GM18499 (cell line): ENCODE results near the gene ADCY4.

Experiments used
- ATAC-seq: cut with Tn5 transposase; IDR thresholded peaks from one replicate; pipeline ENCODE4 v1.9.1; 2021; ENCODE audit warnings: moderate number of reproducible peaks; ENCODE audit not compliant: insufficient read depth, unreplicated experiment

The ADCY4 gene

DNA sequence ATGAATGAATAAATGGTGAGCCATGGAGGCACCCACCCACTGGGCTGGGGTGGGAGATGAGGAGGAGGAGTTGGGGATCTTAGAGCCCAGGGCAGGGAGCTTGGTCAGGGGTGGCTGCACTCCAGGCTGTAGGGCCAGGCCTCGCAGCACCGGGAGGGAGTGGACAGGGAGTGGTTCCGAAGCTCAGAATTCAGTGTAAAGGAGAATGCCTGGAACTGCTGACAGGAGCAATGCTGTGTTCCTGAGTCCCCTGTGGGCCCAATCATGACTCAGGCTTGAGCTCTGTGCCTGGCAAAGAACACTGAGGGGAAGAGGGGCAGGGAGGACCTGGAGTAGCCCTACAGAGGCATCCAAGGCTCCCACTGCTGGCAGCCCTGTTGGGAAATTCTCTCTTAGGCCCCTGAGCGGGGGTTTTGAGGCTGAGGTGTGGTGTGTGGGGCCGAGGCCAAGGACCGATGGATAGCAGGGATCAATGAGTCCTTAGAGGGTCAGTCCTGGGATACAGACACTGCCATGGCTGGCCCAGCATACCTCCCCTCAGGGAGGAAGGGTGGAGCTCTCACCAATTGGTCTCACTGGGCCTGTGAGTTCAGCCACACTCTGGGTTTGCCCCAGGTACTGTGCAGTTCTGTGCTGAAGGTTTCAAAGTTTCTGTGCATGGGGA is 53.9 kb downstream of the ADCY4 start:
- no peak for ATAC-seq

DNA sequence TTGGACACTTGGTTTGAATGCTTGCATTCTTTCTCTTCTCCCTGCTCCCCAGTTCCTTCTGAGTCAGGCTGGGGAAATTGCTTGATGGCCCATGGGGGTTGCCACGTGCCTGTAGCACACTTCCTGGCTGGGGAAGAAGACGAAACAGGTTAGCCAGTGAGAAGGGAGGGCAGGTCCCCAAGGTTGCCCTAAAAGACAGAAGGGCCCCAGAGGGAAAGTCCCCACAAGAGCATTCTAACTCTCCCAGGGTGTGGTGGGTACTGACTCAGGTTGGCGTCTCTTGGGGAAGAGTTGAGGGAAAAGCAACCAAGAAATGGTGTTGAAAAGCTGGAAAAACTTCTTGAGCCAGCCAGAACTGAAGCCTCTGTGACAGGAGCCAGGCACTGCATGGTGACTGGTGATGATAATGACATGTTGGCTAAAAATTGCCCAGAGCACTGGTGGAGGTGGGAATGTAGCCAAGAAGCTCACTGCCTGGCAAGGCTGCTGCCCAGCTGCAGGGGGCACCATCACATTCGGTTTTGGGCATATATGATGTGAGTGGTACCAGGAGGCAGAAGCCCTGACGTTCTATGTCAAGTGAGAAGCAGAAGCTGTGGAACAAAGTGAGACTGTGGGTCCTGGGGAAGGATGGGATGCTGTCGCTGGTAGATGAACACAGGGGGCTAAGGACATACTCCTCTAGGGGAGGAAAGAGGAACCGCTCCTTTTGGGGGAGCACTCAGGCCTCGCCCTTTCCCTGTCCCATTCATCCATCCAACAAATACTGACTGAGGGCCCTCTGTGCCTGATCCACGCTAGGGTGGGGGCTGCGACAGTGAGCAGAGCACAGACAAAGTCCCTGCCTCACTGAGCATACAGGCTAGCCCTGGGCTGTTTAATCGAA is 55.3 kb downstream of the ADCY4 start:
- no peak for ATAC-seq

DNA sequence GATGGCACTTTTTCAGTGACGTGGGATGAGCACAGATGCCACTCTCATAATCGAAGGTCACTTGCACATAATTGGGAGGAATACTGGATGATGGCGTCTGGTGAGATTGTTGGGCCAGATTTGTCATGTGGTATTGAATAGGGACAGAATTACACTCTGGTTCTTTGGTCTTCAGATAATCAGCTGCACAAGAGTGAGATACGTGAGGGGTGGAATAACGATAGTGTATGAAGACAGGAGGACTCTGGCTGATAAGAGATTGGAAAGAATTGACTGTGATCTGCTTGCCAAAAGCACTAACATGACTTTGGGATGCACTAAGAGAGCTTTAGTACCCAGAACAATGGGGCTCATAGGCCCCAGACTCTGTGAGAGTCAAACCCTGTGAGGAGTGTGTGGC is 56.4 kb downstream of the ADCY4 start:
- no peak for ATAC-seq

DNA sequence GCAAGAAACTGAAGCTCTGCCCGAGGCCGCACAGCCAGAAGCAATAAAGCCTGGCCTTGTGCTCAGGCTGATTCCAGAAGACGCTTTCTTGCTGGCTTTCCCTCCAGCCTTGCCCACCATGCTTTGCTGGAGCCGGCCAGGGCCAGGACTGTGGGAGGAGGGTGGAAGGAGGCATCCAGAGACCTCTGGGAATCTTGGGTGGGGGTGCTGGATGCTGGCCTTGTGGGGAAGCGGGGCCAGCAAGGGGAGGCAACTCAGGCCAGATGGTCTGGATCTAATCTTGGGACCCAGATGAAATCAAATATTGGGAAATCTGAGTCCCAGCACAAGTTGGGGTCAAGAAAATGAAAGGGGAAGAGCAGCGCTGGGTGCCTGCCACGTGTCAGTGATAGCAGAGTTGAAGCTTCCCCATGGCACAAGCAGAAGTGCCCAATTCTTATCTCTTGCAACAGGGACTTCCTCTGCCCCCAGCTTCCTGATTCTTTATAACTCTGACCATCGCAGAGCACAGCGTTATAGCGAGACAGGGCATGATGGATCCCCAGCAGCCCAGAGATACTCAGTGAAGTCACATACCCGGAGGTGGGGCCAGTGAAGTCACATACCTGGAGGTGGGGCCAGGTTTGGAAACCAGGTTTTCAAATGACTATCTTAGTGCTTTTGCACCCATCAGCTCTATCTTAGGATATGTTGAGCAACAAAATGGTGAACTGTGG is 57.1 kb downstream of the ADCY4 start:
- no peak for ATAC-seq

DNA sequence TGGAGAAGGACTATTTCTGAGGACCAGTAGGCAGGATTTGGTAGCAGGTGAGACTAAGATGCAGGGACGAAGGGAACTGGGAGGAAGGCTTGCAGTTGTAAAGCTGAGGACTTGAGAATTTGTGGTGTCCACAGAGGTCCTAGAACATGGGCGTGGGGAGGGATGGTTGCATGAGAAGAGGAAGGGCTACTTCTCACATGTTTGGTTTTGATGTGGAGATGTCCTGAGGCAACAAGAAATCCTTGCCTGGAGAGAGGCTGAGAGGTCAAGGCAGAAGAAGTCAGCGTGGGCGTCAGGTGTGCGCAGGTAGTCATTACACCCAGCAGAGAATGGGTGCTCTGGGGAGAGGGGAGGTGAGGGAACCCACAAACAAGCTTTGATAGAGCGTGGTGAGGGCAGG is 57.8 kb downstream of the ADCY4 start:
- ATAC-seq, result no peak

DNA sequence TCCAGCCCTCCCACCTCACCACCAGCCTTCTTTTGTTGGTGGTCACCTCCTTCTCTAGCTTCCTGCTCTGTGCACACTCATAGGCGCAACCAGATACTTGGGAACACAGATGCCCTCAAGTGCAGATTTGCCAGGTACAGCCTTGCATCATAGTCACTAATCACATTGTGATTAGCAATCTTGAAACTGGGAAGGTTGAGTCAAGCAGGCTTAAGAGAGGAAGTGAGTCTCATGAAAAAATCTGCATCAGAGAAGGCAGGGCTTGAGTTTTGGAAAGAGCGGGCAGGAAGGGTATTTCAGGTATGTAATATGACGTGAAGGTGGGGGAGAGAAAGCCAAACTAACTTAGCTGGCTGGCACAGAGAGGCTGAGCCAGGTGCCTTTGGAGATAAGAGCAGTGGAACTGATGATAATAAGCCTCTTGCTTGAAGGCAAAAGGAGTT is 60.7 kb downstream of the ADCY4 start:
- ATAC-seq, result peak; percentile 53

DNA sequence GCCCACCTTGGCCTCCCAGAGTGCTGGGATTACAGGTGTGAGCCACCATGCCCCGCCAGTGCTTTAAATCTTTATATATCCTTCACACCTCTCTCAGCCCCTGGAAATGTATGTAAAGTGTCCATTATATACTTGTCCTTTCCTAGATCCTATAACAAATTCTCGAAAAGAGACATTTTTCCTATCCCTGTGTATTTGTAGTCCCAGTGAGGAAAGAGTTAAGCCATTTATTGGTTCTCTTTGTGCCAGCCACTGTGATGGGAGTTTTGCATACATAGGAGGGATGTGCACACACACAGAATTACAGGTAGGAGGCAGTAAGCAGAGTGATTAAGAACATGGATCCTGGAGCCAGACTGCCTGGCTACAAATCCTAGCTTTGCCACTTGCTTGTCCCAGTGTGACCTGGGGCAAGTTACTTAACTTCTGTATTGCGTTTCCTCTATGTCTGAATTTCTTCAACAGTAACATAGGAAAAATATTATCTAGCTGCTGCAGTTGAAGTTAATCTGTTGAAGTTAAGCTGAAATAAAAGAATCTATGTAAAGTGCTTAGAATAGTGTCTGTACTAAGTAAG is 61.4 kb downstream of the ADCY4 start:
- no peak for ATAC-seq

DNA sequence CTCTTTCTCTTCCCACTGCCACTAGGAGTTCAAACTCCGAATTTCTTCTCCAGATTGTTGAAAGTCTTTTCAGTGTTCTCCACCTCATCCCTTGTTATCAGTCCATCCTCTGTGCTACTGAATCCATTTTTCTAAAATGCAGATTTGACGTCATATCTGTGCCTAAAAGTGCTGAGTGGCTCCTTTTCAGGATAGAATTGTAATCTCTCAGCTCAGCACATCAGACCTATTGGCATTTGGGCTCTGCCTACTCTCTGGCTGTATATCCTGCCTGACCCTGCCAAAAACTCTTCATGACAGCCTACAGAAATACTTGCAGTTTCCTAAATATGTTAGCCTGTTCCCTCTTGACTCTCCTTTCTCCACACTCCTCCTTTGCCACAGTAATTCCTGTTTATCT is 62.4 kb downstream of the ADCY4 start:
- ATAC-seq, result no peak

DNA sequence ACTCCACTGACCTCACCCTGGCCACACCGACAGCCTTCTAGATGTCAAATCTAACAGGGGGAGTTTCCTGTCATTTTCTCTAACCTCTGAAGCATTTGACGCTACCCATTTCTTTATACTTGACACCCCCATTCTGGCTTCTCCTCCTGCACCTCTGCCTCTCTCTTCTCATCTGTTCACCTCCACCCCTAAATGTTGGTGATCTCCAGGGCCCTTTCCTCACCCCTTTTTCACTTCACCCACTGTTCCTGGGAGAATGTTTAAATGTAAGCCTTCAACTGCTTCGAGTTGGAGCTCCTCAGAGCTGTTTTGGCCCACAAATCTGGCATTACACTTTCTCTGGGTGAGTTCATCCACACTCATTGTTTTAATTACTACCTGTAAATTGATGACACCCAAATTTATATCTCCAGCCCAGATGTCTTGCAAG is 63.0 kb downstream of the ADCY4 start:
- no peak for ATAC-seq

DNA sequence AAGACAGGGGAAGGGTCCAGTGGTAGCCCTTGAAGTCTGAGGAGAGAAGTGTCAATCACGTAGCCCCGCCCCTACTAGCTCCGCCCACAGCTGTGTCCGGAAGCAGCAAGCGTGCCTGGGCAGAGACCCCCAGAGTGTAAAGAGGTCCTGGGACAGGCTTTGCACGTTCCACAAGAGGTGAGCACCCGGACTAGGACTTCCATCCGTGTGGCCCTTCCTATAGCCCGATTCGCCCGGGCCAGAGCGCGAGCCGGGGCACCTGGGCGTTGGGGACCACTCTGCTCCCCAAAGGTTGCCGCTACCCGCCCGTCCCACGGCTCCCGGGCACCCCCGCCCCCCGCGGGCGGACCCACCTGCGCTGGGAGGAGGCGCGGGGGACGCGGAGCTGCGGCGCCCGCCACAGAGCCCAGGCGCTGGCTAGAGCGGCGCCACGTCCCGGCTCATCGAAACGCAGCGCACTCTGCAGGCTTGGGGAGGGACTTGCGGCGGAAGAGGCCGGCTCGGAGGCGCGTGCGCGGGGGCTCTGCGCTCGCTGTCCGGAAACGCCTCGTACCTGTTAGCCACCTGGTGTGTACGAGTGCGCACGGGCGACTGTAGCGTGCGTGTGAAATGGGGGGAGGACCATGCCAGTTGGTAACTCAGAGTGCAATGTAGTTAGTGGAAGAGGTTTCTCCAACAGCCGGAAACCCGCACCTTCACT is 63.6 kb downstream of the ADCY4 start, which contains the start of gene RABGGTA:
RABGGTA (minus strand) TSS at position 464 of the 700 bp plus-strand sequence. CDS start 482 bp downstream, outside the sequence.
- ATAC-seq, result peak; percentile 47

DNA sequence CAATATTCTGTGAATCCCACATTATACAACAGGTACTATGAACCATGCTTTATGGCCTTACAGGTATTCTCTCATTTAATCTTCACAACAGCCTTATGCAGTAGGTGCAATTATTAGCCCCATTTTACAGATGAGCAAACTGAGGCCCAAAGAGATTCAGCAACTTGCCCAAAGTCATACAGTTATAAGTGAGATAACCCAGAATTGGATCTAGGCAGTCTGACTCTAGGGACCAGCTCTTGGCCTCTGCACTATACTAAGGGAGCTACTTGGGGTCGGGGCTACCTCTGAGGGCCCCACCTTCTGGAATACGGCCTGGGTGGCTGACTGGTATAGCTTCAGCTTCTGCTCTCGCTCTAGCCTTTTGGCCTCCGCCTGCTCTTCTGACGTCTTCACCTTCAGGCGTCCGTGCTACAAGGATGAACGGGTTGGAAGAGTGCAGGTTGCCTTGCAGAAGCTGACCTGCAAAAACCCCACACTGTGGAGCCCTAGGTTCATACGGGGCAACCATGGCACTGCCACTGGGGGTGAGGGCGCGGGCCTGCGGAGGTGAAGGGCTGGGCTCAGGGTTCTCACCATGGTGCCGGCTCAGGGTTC is 64.2 kb downstream of the ADCY4 start:
- no peak for ATAC-seq

DNA sequence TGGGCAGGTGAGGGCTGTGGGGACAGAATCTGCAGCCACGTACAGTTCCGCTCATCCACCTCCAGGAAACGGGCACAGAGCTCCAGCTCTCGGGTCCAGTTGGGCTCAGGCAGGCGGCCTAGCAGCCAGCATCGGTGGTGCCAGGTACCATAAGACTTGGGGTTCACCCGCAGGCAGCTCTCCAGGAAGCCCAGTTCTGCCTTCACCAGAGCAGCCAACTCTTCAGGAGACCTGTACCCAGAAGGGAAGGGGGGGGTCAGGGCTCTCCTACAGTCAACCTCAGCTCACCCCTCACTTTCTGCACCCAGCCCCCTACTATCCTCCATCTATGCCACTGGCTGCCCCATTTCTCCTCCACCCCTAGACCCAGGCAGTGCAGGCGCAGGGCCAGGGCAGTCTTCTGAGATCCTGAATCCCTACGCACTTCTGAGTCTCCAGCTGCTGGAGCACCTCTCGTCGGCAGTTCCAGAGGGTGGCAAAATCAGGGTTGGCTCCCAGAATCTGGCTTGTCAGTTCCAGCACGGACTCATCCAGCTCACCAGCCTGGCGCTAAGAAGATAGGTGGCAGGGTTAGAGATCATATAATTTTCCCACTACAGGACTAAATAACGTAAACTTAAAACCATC is 64.8 kb downstream of the ADCY4 start:
- no peak for ATAC-seq

DNA sequence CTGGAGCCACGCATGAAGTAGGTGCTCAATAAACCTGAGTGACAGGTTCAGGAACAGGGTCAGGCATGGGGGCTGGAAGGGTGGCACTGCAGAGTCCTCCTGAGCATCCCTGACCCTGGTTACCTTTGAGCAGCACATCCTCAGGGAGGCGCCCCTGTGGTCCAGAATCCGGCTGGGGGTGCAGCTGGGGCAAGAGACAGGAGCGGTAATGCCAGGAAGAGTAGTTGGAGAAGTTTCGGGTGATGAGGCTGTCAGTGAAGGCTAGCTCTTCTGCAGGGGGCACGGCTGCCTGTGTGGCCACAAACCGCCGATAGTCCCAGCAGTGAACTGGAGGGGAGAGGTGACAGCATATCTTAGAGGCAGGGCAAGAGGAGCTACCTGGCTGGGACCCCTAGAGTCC is 65.5 kb downstream of the ADCY4 start:
- ATAC-seq, result no peak
